Panc1 (cell line): ENCODE measurements around the gene GRHL3.

Experiments used
- CTCF ChIP-seq: fragments of 450-650 bp; IDR thresholded peaks from 2 replicates; pipeline ENCODE4 v1.5.1; 2017; ENCODE audit warnings: mild to moderate bottlenecking
- POLR2AphosphoS5 ChIP-seq: IDR thresholded peaks from 2 replicates; pipeline ENCODE4 v1.6.1; 2012; ENCODE audit warnings: mild to moderate bottlenecking, low read depth, low read length, moderate library complexity
- REST ChIP-seq, 2 experiments: IDR thresholded peaks; 2 replicates each; pipeline ENCODE4 v1.6.1; 2011 to 2012; ENCODE audit warnings: low read depth in 2 of 2, control low read depth in 1 of 2, low read length in 1 of 2, mild to moderate bottlenecking in 1 of 2, moderate library complexity in 1 of 2; ENCODE audit not compliant: insufficient read depth in 1 of 2

GRCh38 chr1:24374891-24375786 lies 56.0 kb downstream of the GRHL3 start:
- TF ChIP-seq CTCF (no peak), REST (IDR thresholded peaks at IDR 0.05; ENCODE audit: insufficient read depth in 1 of 2, low read depth in 2 of 2, low read length in 1 of 2) (no peak), POLR2AphosphoS5 (no peak)
